ENCODE measurements around the gene NPLOC4. TPM values are rescaled to one million over a fixed set of nuclear protein-coding genes. Genes with fewer than 3 reads are reported as not detected.

NPLOC4 gene
- total RNA-seq, 1 donor from 2014 or later = 44.1 TPM

- Mint-ChIP-seq H3K4me1 (peaks cover 23% of the 10 kb centered on the region), H3K27ac (no peak overlapping the region), H3K27me3 (ENCODE audit: insufficient read depth, low read depth) (peaks cover 5% of the 10 kb centered on the region), H3K9me3 (no peaks in the 10 kb centered on the region), H3K4me3 (peak overlapping the region; percentile 90), H3K36me3 (peaks cover 9% of the 10 kb centered on the region)
- peak overlapping the region; percentile 95 for H3K4me2 ChIP-seq
- no peaks in the 10 kb centered on the region for H3K9me3 ChIP-seq (ENCODE audit: low read depth)
- peaks cover 27% of the 10 kb centered on the region for H4K20me1 ChIP-seq (ENCODE audit: low read depth)
- H2AFZ ChIP-seq (replicated peaks) = no peak overlapping the region
- no peak overlapping the region for H3K27ac ChIP-seq
- H3K4me3 ChIP-seq = peak overlapping the region; percentile 74
- DNase-seq (ENCODE audit: low spot score) = peak; percentile 41
- TF ChIP-seq, protein P1, sequence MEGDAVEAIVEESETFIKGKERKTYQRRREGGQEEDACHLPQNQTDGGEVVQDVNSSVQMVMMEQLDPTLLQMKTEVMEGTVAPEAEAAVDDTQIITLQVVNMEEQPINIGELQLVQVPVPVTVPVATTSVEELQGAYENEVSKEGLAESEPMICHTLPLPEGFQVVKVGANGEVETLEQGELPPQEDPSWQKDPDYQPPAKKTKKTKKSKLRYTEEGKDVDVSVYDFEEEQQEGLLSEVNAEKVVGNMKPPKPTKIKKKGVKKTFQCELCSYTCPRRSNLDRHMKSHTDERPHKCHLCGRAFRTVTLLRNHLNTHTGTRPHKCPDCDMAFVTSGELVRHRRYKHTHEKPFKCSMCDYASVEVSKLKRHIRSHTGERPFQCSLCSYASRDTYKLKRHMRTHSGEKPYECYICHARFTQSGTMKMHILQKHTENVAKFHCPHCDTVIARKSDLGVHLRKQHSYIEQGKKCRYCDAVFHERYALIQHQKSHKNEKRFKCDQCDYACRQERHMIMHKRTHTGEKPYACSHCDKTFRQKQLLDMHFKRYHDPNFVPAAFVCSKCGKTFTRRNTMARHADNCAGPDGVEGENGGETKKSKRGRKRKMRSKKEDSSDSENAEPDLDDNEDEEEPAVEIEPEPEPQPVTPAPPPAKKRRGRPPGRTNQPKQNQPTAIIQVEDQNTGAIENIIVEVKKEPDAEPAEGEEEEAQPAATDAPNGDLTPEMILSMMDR (IDR thresholded peaks at IDR 0.05) = no peak
- no peak for TF ChIP-seq EZH2 (IDR thresholded peaks at IDR 0.05)
- TF ChIP-seq EZH2phosphoT487 (IDR thresholded peaks at IDR 0.05) = no peak
- no peaks in the 10 kb centered on the region for H3K36me3 ChIP-seq
- peaks cover 6% of the 10 kb centered on the region for H3F3A ChIP-seq (ENCODE audit: low read depth)
- peaks cover 10% of the 10 kb centered on the region for H3K4me1 ChIP-seq
- no peaks in the 10 kb centered on the region for H3K27me3 ChIP-seq
- H3K9ac ChIP-seq = peak overlapping the region; percentile 82
- H3K79me2 ChIP-seq (ENCODE audit: low read depth) = peaks cover 50% of the 10 kb centered on the region
These were observed 47.6 kb upstream of the NPLOC4 start for GRCh38 chr17:81684442-81684911.

DNA sequence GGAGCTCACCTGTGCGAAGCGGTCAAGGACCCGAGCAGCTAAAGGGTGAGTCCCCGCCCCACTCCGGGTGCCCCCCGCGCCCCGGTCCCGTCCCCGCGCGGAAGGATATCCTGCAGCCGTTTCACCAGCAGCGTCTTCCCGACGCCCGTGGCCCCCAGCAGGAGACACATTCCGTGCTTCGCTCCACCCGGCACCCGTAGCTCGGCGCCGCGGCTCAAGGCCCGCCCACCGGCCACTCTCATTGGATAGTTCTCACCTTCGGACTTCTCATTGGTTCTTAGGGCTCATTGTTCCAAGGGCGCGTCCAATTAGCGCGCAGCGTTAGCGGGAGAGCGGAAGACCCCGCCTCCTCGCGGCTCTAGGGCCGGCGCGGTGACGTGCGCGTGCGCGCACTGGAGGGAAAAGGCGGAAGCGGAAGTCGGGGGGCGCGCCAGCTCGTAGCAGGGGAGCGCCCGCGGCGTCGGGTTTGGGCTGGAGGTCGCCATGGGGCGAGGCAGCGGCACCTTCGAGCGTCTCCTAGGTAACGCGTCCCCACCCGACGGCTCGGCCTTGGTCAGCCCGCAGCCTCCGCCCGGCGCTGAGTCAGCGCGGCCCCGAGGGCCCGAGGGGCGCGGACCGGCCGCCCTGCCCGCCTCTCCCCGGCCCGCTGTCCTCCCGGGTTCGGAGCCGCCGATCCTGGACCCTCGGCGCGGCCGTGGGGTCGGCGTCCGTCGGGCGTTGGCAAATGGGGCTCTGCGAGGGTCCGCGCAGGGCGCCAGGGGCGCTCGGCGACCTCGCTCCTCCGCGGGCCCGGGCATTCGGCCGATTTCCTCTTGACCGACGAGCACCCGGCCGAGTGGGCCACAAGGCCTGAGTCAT is 46.9 kb upstream of the NPLOC4 start, which contains the start of the genes ARL16 and HGS:
TSS of gene ARL16 (minus strand) at position 214 of the 858 bp plus-strand sequence. CDS start at position 170, 44 bp downstream.
TSS of gene HGS (plus strand) at position 428 of the 858 bp plus-strand sequence. CDS start at position 484, 56 bp downstream.
- H3K4me1 Mint-ChIP-seq = peaks cover 23% of the 10 kb centered on the region
- DNase-seq (ENCODE audit: low spot score) = peak; percentile 100
- TF ChIP-seq, protein P1 (IDR thresholded peaks at IDR 0.05) = no peak
- TF ChIP-seq EZH2phosphoT487 (IDR thresholded peaks at IDR 0.05) (no peak), EZH2 (IDR thresholded peaks at IDR 0.05) (no peak)
- H3K27me3 ChIP-seq = no peaks in the 10 kb centered on the region
- H3K27me3 Mint-ChIP-seq (ENCODE audit: insufficient read depth, low read depth) = peaks cover 2% of the 10 kb centered on the region
- peak within 1 kb of the TSS; percentile 84 for H3K27ac Mint-ChIP-seq
- H3K27ac ChIP-seq = no peak within 1 kb of the TSS
- H3K79me2 ChIP-seq (ENCODE audit: low read depth) = peaks cover 50% of the 10 kb centered on the region
- H3K4me1 ChIP-seq = peaks cover 10% of the 10 kb centered on the region
- peak within 1 kb of the TSS; percentile 96 for H3K4me3 Mint-ChIP-seq
- no peaks in the 10 kb centered on the region for H3K36me3 ChIP-seq
- peak within 1 kb of the TSS; percentile 82 for H3K9ac ChIP-seq
- H3K9me3 ChIP-seq (ENCODE audit: low read depth) = no peaks in the 10 kb centered on the region
- H3K4me2 ChIP-seq = peak within 1 kb of the TSS; percentile 95
- H3K4me3 ChIP-seq = peak within 1 kb of the TSS; percentile 74
- peaks cover 27% of the 10 kb centered on the region for H4K20me1 ChIP-seq (ENCODE audit: low read depth)
- H3K9me3 Mint-ChIP-seq = no peaks in the 10 kb centered on the region
- peaks cover 6% of the 10 kb centered on the region for H3K36me3 Mint-ChIP-seq
- peak within 1 kb of the TSS; percentile 29 for H2AFZ ChIP-seq (replicated peaks)
- peaks cover 6% of the 10 kb centered on the region for H3F3A ChIP-seq (ENCODE audit: low read depth)

DNA sequence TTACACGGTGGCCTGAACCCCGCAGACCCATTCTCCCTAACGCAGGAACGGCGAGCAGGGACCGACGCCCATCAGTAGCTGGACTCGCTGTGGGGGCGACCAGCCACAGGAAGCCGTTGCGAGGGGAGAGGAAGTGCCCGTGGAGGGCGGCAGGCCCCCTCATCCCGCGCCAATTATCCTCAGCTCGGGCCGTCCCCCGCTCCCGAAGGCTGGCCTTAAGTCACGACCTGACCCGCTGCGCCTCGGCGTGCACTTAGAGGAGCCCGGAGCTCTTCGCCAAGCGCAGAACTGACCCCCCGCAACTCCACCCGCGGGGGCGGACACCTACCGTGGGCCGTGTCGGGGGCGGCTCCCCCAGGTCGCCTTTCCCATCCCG is 46.3 kb upstream of the NPLOC4 start:
- Mint-ChIP-seq H3K9me3 (no peaks in the 10 kb centered on the region), H3K27ac (peak overlapping the region; percentile 84), H3K36me3 (peaks cover 5% of the 10 kb centered on the region), H3K4me3 (peak overlapping the region; percentile 96), H3K4me1 (peaks cover 23% of the 10 kb centered on the region), H3K27me3 (ENCODE audit: insufficient read depth, low read depth) (peaks cover 2% of the 10 kb centered on the region)
- Histone ChIP-seq H3F3A (ENCODE audit: low read depth) (peaks cover 6% of the 10 kb centered on the region), H3K9ac (peak overlapping the region; percentile 77), H3K9me3 (ENCODE audit: low read depth) (no peaks in the 10 kb centered on the region), H3K79me2 (ENCODE audit: low read depth) (peaks cover 50% of the 10 kb centered on the region), H3K4me3 (peak overlapping the region; percentile 74), H3K36me3 (no peaks in the 10 kb centered on the region), H3K27ac (no peak overlapping the region), H4K20me1 (ENCODE audit: low read depth) (peaks cover 27% of the 10 kb centered on the region), H3K4me1 (peaks cover 10% of the 10 kb centered on the region), H3K4me2 (peak overlapping the region; percentile 80), H2AFZ (replicated peaks) (peak overlapping the region; percentile 29), H3K27me3 (no peaks in the 10 kb centered on the region)
- TF ChIP-seq, protein P1 (IDR thresholded peaks at IDR 0.05) = no peak
- TF ChIP-seq EZH2phosphoT487 (IDR thresholded peaks at IDR 0.05) (no peak), EZH2 (IDR thresholded peaks at IDR 0.05) (no peak)
- peak; percentile 55 for DNase-seq (ENCODE audit: low spot score)

All from neural progenitor cell (in vitro differentiated cells).